OCI-M1 (cell line): ENCODE measurements around the gene CLTB.
"Not testable (repeated sequence)": the region's sequence is repeated elsewhere in the genome, so short reads cannot be mapped to it uniquely, and the experiment has no call there.

Experiments used
- DNase-seq: peaks from one replicate; lab custom pipeline; 2025; lab: John Stamatoyannopoulos, UW

The CLTB gene

GRCh38 chr5:176415952-176416924, at the start of gene CLTB:
TSS of gene CLTB (minus strand) at chr5:176416539. CDS start at chr5:176416363, 176 bp downstream.
- DNase-seq: peak; percentile 93

GRCh38 chr5:176463113-176463764, 46.9 kb upstream of the CLTB start:
- no peak for DNase-seq

GRCh38 chr5:176461349-176461748, 45.0 kb upstream of the CLTB start:
- no peak for DNase-seq

DNA sequence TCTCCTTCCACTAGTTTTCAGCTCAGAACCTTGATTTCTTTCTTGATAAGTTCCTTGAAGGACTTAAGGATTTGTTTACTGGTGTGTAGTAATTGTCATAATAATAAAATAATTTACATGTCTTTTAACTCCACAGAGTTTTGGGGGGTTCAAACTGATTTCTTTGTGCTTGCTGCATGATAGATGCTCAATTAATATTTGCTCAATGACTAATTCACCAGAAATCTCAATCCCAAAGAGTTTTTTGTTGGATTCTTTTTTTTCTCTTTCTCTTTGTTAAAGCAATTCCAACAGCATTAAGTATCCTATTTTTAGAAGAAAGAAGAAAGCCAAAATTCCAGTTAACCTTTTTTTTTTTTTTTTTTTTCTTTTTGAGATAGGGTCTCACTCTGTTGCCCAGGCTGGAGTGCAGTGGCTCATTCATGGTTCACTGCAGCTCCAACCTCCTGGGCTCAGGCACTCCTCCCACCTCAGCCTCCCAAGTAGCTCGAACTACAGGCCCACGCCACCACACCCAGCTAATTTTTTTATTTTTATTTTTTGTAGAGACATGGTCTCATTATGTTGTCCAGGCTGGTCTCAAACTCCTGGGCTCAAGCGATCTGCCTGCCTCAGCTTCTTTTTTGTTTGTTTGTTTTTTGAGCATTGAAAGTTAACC, 42.7 kb upstream of the CLTB start:
- DNase-seq: no peak

GRCh38 chr5:176454724-176455394, 38.5 kb upstream of the CLTB start:
- DNase-seq: no peak

DNA sequence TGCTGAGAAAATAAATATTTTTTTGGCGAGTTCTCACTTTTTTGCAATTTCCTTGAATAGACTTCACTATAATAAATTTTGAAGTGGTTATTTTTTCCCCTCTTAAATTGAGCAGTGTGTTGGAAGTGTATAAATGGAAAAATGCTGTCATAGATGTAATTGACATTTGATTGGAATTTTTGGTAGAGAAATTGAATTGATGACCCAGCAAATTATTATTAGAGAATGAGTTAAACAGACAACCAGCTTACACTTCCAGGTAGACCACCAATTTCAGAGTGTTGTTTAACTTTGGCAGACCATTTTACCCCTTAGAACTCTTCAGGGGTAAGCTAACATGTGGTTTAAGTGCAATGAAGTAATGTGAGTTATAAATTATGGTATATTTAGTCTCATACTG, 33.7 kb upstream of the CLTB start:
- DNase-seq: no peak

DNA sequence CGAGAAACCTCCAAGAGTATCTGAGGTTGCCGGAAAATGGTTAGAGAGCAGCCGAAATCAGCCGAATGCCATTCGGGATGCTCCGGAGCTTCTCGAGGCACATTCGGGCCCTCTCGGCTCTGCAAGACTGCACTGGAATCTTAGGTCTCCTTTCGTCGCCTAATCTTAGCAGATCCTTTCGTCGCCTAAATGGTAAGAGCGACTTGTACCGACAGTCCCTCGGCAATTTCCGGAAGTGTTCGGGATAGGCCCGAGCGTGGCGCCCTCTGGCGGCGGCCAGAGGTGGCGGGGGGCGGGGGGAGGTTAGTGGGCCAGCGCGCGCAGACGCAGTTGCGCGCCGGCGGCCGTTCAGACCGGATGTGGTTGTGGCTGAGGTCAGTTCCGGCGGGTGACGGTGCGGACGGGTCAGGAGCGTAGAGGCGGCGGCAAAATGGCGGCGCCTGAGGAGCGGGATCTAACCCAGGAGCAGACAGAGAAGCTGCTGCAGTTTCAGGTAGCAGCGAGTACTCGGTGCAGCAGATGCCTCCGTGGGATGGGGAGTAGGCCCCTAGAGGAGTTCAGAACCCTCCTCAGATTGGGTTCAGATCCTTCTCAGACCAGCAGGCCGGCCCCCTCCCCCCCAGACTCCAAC, 31.8 kb upstream of the CLTB start, which contains the start of gene FAF2:
Gene FAF2, plus strand, starts transcription at position 408 of the 631 bp plus-strand sequence. Its CDS starts 23 bp downstream, at position 431.
- DNase-seq: peak; percentile 99

DNA sequence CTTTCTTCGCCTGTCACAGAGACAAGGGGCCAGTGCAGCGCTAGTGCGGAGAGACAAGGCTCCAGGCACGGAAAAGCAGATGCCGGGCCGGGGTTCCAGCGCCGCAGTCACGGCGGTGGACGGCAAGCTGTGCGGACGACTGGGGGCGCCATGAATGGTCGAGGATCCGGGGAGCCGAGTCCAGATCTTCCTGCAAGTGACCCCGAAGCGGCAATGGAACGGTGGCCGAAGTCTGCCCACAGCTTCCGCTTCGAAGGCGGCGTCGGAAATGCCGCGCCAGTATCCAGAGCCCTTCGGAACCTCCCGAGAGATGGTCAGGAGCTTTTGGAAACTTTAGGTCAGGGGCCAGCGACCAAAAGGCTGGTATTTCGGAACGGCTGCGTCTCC, 31.2 kb upstream of the CLTB start:
- no peak for DNase-seq

DNA sequence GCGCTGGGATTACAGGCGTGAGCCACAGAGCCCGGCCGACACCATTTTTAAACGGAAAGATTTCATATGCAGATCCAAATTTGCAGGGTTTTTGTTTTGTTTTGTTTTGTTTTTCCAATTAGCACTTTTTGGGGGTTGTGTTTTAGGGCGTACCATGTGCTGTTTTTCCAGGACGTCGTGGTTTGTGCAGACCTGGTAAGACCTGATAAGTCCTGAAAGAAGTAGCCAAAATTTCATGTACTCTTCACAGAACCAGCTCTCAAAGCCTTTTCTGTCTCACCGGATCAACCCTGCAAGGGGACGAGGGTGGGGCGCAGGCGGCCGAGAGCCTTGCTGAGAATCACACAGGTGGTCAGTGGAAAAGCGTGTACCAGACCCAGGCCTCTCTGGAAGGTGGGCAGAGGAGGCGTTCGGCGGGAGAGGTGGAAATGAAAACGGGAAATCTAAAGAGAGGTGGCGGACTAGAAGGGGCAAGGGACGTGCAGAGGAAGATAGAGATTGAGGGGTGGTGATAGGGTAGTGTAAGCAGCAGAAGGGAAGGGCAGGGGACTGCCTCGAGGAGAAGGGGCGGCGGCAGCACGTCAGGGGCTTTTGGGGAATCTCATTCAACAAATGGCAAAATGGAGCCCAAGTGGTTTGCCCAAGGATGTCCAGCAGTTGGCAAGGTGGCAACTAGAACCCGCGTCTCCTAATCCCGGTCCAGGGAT, 30.7 kb upstream of the CLTB start:
- no peak for DNase-seq

- DNase-seq: no peak
Measured at GRCh38 chr5:176446028-176446665, 29.8 kb upstream of the CLTB start.

- DNase-seq: no peak
Measured at GRCh38 chr5:176444742-176445141, 28.4 kb upstream of the CLTB start.

GRCh38 chr5:176442911-176443310, 26.6 kb upstream of the CLTB start:
- not testable (repeated sequence) for DNase-seq

DNA sequence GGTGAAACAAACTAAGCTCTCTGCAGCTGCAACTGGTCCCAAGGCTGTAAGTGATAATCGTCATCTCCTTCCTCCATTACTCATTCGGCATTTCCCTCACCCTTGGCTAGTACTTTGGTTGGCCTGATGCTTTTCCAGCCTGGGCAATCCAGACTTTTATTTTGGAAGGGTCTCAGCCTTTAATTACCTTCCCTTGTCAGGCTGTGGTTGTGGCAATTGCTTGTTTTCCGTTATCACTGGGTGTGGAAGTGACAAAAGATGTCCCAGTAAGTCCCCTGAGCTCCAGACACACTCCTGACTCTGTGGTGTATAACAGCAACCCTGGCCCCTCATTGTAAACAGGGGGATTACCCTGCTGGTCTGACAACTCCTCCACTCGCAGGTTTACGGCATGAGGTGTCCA, 25.6 kb upstream of the CLTB start:
- DNase-seq: peak; percentile 14

GRCh38 chr5:176440927-176441706, 24.8 kb upstream of the CLTB start:
- no peak for DNase-seq

GRCh38 chr5:176438959-176439757, 22.8 kb upstream of the CLTB start:
- DNase-seq: peak; percentile 4

GRCh38 chr5:176436656-176437055, 20.3 kb upstream of the CLTB start:
- peak; percentile 55 for DNase-seq

- no peak for DNase-seq
Measured at GRCh38 chr5:176432707-176433106, 16.4 kb upstream of the CLTB start.

DNA sequence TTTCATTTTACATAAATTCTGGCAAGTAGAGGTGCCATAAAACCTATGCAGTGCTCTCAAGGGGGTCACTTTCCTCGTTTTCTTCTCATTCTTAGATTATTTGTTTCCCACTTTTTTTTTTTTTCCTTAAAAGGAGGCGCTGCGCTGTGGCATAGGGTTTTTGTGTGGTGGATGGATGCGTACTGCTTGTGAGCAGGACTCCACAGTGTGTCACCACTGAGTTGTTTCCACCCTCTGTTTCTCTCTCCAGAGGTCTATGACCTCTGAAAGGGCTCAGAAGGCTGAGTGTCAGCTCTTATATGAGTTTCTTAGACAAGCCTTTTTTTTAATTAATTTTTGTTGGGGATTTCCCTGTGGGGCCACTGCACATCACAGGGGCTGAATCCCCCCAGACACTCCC, 13.6 kb upstream of the CLTB start:
- DNase-seq: peak; percentile 52

- no peak for DNase-seq
Measured at GRCh38 chr5:176427971-176428370, 11.6 kb upstream of the CLTB start.
